GM18517 (cell line): ENCODE measurements around the gene FCER2.

ENCODE experiments used
- ATAC-seq: cut with Tn5 transposase; IDR thresholded peaks from one replicate; pipeline ENCODE4 v1.9.1; 2021; ENCODE audit warnings: mild to moderate bottlenecking, moderate library complexity; ENCODE audit not compliant: unreplicated experiment

Gene FCER2

GRCh38 chr19:7734220-7735203 is 32.6 kb upstream of the FCER2 start:
- ATAC-seq, result no peak

GRCh38 chr19:7733376-7733775 is 31.4 kb upstream of the FCER2 start:
- no peak for ATAC-seq

- ATAC-seq, result no peak
These were observed 30.1 kb upstream of the FCER2 start, which contains the start of gene CLEC4G for GRCh38 chr19:7732045-7732444. Gene CLEC4G (minus strand): TSS chr19:7732110. CDS start chr19:7732102, 8 bp downstream.

- ATAC-seq, result no peak
These were observed 29.7 kb upstream of the FCER2 start for GRCh38 chr19:7731615-7732014.

GRCh38 chr19:7731218-7731595 is 29.3 kb upstream of the FCER2 start:
- ATAC-seq, result no peak

- ATAC-seq, result no peak
These were observed 28.6 kb upstream of the FCER2 start for GRCh38 chr19:7730286-7731217.

DNA sequence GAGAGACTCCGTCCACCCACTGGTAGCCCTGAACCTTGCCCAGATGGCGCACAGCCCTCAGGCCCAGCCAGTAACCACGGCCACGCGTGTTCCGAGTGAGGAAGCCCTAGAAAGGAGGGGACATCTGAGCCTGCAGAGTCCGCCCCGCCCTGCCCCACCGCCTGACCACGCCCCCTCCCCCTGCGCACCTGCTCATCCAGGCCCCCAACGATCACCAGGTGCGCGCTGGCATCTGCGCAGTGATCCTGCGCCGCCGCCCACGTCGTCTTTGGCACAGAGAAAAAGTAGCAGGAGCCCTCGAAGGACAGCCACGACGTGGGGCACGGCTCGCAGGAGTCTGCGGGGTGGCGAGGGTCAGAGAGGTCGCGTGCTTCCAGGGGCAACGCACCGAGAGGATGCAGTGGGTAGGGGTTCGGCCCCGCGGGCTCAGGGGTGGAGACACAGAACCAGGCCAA is 27.9 kb upstream of the FCER2 start:
- ATAC-seq, result no peak

- no peak for ATAC-seq
These were observed 27.3 kb upstream of the FCER2 start for GRCh38 chr19:7729211-7729610.

DNA sequence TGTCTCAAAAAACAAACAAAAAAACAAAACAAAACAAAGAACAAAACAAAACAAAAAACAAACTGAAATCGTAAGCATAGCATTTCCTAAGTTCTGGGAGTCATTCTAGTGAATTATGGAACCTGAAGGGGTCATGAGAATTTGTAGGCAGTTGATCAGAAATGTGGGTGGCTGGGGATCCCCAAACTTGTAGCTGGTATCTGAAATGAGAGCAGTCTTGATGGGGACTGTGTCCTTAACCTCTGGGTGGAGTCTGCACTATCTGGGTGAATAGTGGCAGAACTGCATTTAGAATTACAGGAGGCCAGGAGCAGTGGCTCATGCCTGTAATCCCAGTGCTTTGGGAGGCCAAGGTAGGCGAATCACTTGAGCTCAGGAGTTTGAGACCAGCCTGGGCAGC is 23.9 kb upstream of the FCER2 start:
- ATAC-seq, result no peak

DNA sequence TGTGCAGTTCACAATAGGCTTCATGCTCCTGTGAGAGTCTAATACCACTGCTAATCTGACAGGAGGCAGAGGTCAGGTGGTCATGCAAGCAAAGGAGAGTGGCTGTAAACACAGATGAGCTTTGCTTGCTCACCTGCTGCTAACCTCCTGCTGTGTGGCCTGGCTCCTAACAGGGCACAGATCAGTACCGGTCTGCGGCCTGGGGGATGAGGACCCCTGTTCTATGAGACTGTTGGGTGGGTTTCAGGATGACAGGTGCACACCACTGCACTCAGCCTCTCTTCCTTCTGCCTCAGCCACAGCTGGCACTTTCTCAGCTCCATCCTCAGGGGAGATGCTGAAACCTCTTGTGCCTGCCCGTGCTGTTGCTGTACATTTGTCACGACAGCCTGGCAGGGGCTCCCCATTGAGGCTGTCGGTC is 20.3 kb upstream of the FCER2 start:
- ATAC-seq, result peak; percentile 55

GRCh38 chr19:7720351-7720750 is 18.4 kb upstream of the FCER2 start:
- no peak for ATAC-seq

GRCh38 chr19:7718668-7719067 is 16.7 kb upstream of the FCER2 start:
- no peak for ATAC-seq

GRCh38 chr19:7716762-7717161 is 14.8 kb upstream of the FCER2 start:
- ATAC-seq, result no peak

DNA sequence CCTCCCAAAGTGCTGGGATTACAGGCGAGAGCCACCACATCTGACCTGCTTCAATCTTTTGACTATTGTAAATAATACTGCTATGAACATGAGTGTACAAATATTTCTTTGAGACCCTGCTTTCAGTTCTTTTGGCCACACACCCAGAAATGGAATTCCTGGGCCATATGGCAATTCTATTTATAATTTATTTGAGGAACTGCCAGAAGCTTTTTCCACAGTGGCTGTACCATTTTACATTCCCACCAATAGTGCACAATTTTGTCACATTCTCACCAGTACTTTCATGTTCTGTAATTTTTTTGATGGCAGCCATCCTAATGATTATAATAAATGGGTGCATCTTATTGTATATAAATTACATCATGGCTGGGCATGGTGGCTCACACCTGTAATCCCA is 13.7 kb upstream of the FCER2 start:
- ATAC-seq, result no peak

DNA sequence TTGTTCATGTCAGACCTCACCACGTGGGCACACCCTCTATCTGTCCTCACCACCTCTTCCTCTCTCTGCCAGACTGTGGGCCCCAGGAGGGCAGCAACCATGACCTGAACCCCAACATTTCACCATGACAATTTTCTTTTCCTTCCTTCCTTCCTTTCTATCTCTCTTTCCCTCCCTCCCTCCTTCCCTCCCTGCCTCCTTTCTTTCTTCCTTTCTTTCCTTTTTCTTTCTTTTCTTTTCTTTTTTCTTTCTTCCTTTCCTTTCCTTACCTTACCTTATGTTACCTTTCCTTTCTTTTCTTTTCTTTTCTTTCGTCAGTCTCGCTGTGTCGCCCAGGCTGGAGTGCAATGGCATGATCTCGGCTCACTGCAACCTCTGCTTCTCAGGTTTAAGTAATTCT is 8.7 kb upstream of the FCER2 start:
- no peak for ATAC-seq

- ATAC-seq, result no peak
These were observed 8.1 kb upstream of the FCER2 start for GRCh38 chr19:7709932-7710460.

GRCh38 chr19:7706955-7707456 is 5.1 kb upstream of the FCER2 start:
- ATAC-seq, result no peak

DNA sequence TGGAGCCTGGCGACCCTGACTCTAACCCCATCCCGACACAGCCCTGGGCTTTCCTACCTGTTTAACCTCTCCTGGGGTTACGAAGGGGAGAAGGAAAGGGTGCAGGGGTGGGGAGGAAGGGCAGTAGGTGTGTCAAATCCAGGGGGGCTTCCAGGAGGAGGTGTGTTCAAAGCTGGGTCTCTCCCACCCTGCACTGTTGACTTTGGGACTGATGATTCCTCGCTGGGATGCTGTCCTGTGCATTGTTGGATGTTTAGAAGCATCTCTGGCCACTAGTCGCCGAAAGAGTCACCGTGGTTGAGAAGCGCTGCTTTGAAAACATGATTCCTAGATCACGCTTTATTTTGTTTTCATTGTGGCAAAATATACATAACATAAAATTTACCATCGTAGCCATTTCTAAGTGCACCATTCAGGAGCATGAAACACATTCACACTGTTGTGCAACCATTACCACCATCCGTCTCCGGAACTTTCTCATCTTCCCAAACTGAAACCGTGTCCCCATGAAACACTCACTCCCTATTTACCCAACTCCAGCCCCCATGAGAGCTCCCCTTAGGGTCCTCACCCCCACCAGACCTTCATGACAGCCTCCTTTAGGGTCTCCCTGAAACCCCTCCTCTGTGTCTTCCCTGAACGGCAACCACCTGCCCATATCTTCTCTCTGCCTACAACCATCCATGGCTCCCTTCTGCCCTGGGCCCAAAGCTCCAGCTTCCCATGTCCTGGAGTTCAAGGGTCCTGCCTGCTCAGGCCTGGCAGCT is 4.4 kb upstream of the FCER2 start:
- no peak for ATAC-seq

DNA sequence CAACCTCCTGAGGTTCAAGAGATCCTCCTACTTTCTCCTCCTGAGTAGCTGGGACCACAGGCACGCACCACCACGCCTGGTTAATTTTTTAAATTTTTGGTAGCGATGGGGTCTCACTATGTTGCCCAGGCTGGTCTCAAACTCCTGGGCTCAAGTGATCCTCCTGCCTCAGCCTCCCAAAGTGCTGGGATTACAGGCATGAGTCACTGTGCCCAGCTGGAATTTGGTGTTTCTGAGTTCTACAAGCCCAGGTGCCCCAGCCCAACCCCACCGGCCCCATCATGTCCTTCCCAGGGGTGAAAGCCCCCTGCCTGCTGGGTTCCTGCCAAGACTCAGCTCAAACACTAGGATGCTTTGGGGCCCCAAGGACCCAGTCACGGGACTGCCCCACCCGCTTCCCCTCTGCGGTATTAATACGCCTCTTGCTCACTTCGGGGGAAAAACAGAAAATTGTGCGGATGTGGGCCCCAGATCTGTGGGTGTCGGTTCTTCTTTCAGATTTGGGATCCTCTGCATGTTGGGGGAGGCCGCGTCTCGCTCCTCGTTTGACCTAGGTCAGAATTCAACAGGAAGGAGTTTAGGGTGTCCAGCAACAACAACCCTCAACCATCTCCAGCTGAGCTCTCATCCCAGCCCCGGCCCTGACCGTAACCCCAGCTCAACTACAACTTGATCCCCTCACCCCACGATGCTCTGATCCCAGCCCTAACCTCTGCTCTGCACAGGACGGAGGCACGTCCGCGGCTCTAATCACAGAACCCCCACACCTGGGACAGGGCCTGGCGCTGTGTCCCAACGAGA is 3.7 kb upstream of the FCER2 start:
- ATAC-seq, result peak; percentile 41
